Transverse colon (tissue), 4 donors: ENCODE measurements around the gene COIL.

Experiments used
- POLR2A ChIP-seq: fragments of 450-650 bp; IDR thresholded peaks from one replicate; pipeline ENCODE4 v1.6.1; 2016; ENCODE audit warnings: antibody characterized with exemption, mild to moderate bottlenecking, moderate library complexity
- POLR2AphosphoS5 ChIP-seq, 3 donors: sonication (generic); formaldehyde crosslinking; IDR thresholded peaks; one replicate each; pipeline ENCODE4 v1.6.1; 2016; ENCODE audit warnings: antibody characterized with exemption in 3 of 3
- TF ChIP-seq, protein P1 (sequence below), 5 experiments: fragments of 200-600 bp in 3 of 5; fragments of 450-650 bp in 2 of 5; sonication (generic) in 3 of 5; IDR thresholded peaks; 1 replicate in 2 of 5; 2 replicates in 3 of 5; pipeline ENCODE4 v1.5.1; 2016 to 2017; ENCODE audit warnings: antibody characterized with exemption in 5 of 5, inconsistent platforms in 3 of 5, mild to moderate bottlenecking in 2 of 5, moderate library complexity in 1 of 5

DNA sequence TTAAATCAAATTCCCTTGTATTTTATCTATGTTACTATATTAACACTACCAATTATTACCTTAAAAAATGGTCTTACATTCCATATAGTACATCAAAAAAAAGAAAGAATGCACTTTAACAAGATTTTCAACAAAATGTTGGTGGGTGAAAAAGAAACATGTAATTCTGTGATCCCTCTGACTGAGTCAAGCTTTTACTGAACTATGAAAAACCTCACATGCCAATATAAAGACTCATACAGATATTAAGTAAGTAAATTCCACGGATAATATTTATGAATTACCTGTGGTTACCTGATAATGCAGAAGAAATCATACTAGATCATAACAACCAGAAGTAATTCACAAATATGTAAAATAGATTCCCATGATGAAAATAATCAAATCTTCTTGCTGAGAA is 12.4 kb downstream of the COIL start:
- TF ChIP-seq, protein P1, sequence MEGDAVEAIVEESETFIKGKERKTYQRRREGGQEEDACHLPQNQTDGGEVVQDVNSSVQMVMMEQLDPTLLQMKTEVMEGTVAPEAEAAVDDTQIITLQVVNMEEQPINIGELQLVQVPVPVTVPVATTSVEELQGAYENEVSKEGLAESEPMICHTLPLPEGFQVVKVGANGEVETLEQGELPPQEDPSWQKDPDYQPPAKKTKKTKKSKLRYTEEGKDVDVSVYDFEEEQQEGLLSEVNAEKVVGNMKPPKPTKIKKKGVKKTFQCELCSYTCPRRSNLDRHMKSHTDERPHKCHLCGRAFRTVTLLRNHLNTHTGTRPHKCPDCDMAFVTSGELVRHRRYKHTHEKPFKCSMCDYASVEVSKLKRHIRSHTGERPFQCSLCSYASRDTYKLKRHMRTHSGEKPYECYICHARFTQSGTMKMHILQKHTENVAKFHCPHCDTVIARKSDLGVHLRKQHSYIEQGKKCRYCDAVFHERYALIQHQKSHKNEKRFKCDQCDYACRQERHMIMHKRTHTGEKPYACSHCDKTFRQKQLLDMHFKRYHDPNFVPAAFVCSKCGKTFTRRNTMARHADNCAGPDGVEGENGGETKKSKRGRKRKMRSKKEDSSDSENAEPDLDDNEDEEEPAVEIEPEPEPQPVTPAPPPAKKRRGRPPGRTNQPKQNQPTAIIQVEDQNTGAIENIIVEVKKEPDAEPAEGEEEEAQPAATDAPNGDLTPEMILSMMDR (IDR thresholded peaks at IDR 0.05) = no peak
- TF ChIP-seq POLR2AphosphoS5 (IDR thresholded peaks at IDR 0.05) (no peak), POLR2A (no peak)
